ENCODE results near the gene ZNF341. TPM values are rescaled to one million over a fixed set of nuclear protein-coding genes. Genes with fewer than 3 reads are reported as not detected.

Gene ZNF341
- total RNA-seq, 3 donors from 2014 or later, result 4.8 to 6.0 (median 5.2) TPM

GRCh38 chr20:33796907-33797544, 65.2 kb downstream of the ZNF341 start:
- no peaks in the 10 kb centered on the region for H3K27me3 Mint-ChIP-seq (ENCODE audit: low read depth)
- ATAC-seq (no peak), DNase-seq (no peak)
- no peaks in the 10 kb centered on the region for H3K36me3 Mint-ChIP-seq (ENCODE audit: insufficient read depth)
- H3K4me1 Mint-ChIP-seq (ENCODE audit: low read depth), result peaks cover 2% of the 10 kb centered on the region
- no peak overlapping the region for H3K4me3 Mint-ChIP-seq
- no peaks in the 10 kb centered on the region for H3K9me3 Mint-ChIP-seq

- H3K27me3 Mint-ChIP-seq (ENCODE audit: low read depth), result no peaks in the 10 kb centered on the region
- no peak overlapping the region for H3K4me3 Mint-ChIP-seq
- H3K4me1 Mint-ChIP-seq (ENCODE audit: low read depth), result no peaks in the 10 kb centered on the region
- H3K9me3 Mint-ChIP-seq, result no peaks in the 10 kb centered on the region
- no peak for ATAC-seq
- no peaks in the 10 kb centered on the region for H3K36me3 Mint-ChIP-seq (ENCODE audit: insufficient read depth)
- DNase-seq, result no peak
Measured at GRCh38 chr20:33798444-33798843, 66.6 kb downstream of the ZNF341 start.

GRCh38 chr20:33803921-33804337, 72.1 kb downstream of the ZNF341 start:
- H3K4me3 Mint-ChIP-seq, result no peak overlapping the region

GRCh38 chr20:33808388-33808787, 76.6 kb downstream of the ZNF341 start:
- no peaks in the 10 kb centered on the region for H3K27me3 Mint-ChIP-seq (ENCODE audit: low read depth)
- H3K36me3 Mint-ChIP-seq (ENCODE audit: insufficient read depth), result peaks cover 3% of the 10 kb centered on the region
- no peaks in the 10 kb centered on the region for H3K9me3 Mint-ChIP-seq
- no peak overlapping the region for H3K4me3 Mint-ChIP-seq
- ATAC-seq, result no peak
- H3K4me1 Mint-ChIP-seq (ENCODE audit: low read depth), result peaks cover 12% of the 10 kb centered on the region
- no peak for DNase-seq

More at GRCh38 chr20:33803921-33804337, 72.1 kb downstream of the ZNF341 start:
- H3K36me3 Mint-ChIP-seq (ENCODE audit: insufficient read depth), result no peaks in the 10 kb centered on the region
- DNase-seq, result no peak
- no peak for ATAC-seq
- no peaks in the 10 kb centered on the region for H3K27me3 Mint-ChIP-seq (ENCODE audit: low read depth)
- H3K9me3 Mint-ChIP-seq, result no peaks in the 10 kb centered on the region
- H3K4me1 Mint-ChIP-seq (ENCODE audit: low read depth), result no peaks in the 10 kb centered on the region

- H3K9me3 Mint-ChIP-seq, result no peaks in the 10 kb centered on the region
- no peak overlapping the region for H3K4me3 Mint-ChIP-seq
- peaks cover 12% of the 10 kb centered on the region for H3K36me3 Mint-ChIP-seq (ENCODE audit: insufficient read depth)
- no peak for ATAC-seq
- peaks cover 31% of the 10 kb centered on the region for H3K4me1 Mint-ChIP-seq (ENCODE audit: low read depth)
- DNase-seq, result no peak
- H3K27me3 Mint-ChIP-seq (ENCODE audit: low read depth), result no peaks in the 10 kb centered on the region
Measured at GRCh38 chr20:33810259-33810658, 78.5 kb downstream of the ZNF341 start.

- peak within 1 kb of the TSS; percentile 90 for H3K4me3 Mint-ChIP-seq
- H3K36me3 Mint-ChIP-seq (ENCODE audit: insufficient read depth), result peaks cover 17% of the 10 kb centered on the region
- ATAC-seq (peak; percentile 96), DNase-seq (peak; percentile 97)
- no peaks in the 10 kb centered on the region for H3K27me3 Mint-ChIP-seq (ENCODE audit: low read depth)
- no peaks in the 10 kb centered on the region for H3K9me3 Mint-ChIP-seq
- peaks cover 40% of the 10 kb centered on the region for H3K4me1 Mint-ChIP-seq (ENCODE audit: low read depth)
Measured at GRCh38 chr20:33810885-33811775, 79.3 kb downstream of the ZNF341 start, which contains the start of gene CHMP4B. TSS of gene CHMP4B (plus strand) at chr20:33811348. CDS start at chr20:33811469, 121 bp downstream.

- DNase-seq, result no peak
- Mint-ChIP-seq H3K4me3 (peak overlapping the region; percentile 90), H3K4me1 (ENCODE audit: low read depth) (peaks cover 44% of the 10 kb centered on the region), H3K27me3 (ENCODE audit: low read depth) (no peaks in the 10 kb centered on the region), H3K36me3 (ENCODE audit: insufficient read depth) (peaks cover 17% of the 10 kb centered on the region), H3K9me3 (no peaks in the 10 kb centered on the region)
- ATAC-seq, result peak in 1 of 2 donors; percentile 3
Measured at GRCh38 chr20:33811776-33812151, 80.0 kb downstream of the ZNF341 start.

- ATAC-seq, result peak; percentile 2 to 4
- peaks cover 17% of the 10 kb centered on the region for H3K36me3 Mint-ChIP-seq (ENCODE audit: insufficient read depth)
- H3K27me3 Mint-ChIP-seq (ENCODE audit: low read depth), result no peaks in the 10 kb centered on the region
- peak; percentile 30 for DNase-seq
- H3K9me3 Mint-ChIP-seq, result no peaks in the 10 kb centered on the region
- H3K4me1 Mint-ChIP-seq (ENCODE audit: low read depth), result peaks cover 49% of the 10 kb centered on the region
- H3K4me3 Mint-ChIP-seq, result peak overlapping the region; percentile 90
Measured at GRCh38 chr20:33812152-33812849, 80.5 kb downstream of the ZNF341 start.

GRCh38 chr20:33812908-33813462, 81.2 kb downstream of the ZNF341 start:
- DNase-seq (no peak), ATAC-seq (no peak)
- H3K4me3 Mint-ChIP-seq, result peak overlapping the region; percentile 90
- H3K9me3 Mint-ChIP-seq, result no peaks in the 10 kb centered on the region
- peaks cover 20% of the 10 kb centered on the region for H3K36me3 Mint-ChIP-seq (ENCODE audit: insufficient read depth)
- peaks cover 56% of the 10 kb centered on the region for H3K4me1 Mint-ChIP-seq (ENCODE audit: low read depth)
- H3K27me3 Mint-ChIP-seq (ENCODE audit: low read depth), result no peaks in the 10 kb centered on the region

GRCh38 chr20:33814238-33814712, 82.5 kb downstream of the ZNF341 start:
- peaks cover 22% of the 10 kb centered on the region for H3K36me3 Mint-ChIP-seq (ENCODE audit: insufficient read depth)
- DNase-seq (no peak), ATAC-seq (peak; percentile 2 to 3)
- peak overlapping the region; percentile 90 for H3K4me3 Mint-ChIP-seq
- peaks cover 67% of the 10 kb centered on the region for H3K4me1 Mint-ChIP-seq (ENCODE audit: low read depth)
- no peaks in the 10 kb centered on the region for H3K27me3 Mint-ChIP-seq (ENCODE audit: low read depth)
- H3K9me3 Mint-ChIP-seq, result no peaks in the 10 kb centered on the region

- ATAC-seq, result no peak
- Mint-ChIP-seq H3K36me3 (ENCODE audit: insufficient read depth) (peaks cover 25% of the 10 kb centered on the region), H3K4me3 (no peak overlapping the region), H3K9me3 (no peaks in the 10 kb centered on the region), H3K4me1 (ENCODE audit: low read depth) (peaks cover 76% of the 10 kb centered on the region), H3K27me3 (ENCODE audit: low read depth) (no peaks in the 10 kb centered on the region)
- DNase-seq, result no peak
Measured at GRCh38 chr20:33815671-33816070, 83.9 kb downstream of the ZNF341 start.

GRCh38 chr20:33816191-33816590, 84.4 kb downstream of the ZNF341 start:
- Mint-ChIP-seq H3K9me3 (no peaks in the 10 kb centered on the region), H3K27me3 (ENCODE audit: low read depth) (no peaks in the 10 kb centered on the region), H3K36me3 (ENCODE audit: insufficient read depth) (peaks cover 25% of the 10 kb centered on the region), H3K4me1 (ENCODE audit: low read depth) (peaks cover 76% of the 10 kb centered on the region), H3K4me3 (no peak overlapping the region)
- DNase-seq (no peak), ATAC-seq (no peak)

GRCh38 chr20:33817411-33817810, 85.6 kb downstream of the ZNF341 start:
- DNase-seq (no peak), ATAC-seq (no peak)
- H3K36me3 Mint-ChIP-seq (ENCODE audit: insufficient read depth), result peaks cover 25% of the 10 kb centered on the region
- H3K4me3 Mint-ChIP-seq, result no peak overlapping the region
- no peaks in the 10 kb centered on the region for H3K9me3 Mint-ChIP-seq
- no peaks in the 10 kb centered on the region for H3K27me3 Mint-ChIP-seq (ENCODE audit: low read depth)
- peaks cover 78% of the 10 kb centered on the region for H3K4me1 Mint-ChIP-seq (ENCODE audit: low read depth)

- H3K36me3 Mint-ChIP-seq (ENCODE audit: insufficient read depth), result peaks cover 20% of the 10 kb centered on the region
- DNase-seq (no peak), ATAC-seq (no peak)
- no peaks in the 10 kb centered on the region for H3K9me3 Mint-ChIP-seq
- no peaks in the 10 kb centered on the region for H3K27me3 Mint-ChIP-seq (ENCODE audit: low read depth)
- H3K4me3 Mint-ChIP-seq, result no peak overlapping the region
- H3K4me1 Mint-ChIP-seq (ENCODE audit: low read depth), result peaks cover 64% of the 10 kb centered on the region
Measured at GRCh38 chr20:33819456-33819855, 87.7 kb downstream of the ZNF341 start.
